AG08395 (cell line): Measurements from ENCODE around the gene CHST9.
"Not testable (repeated sequence)": the region's sequence is repeated elsewhere in the genome, so short reads cannot be mapped to it uniquely, and the experiment has no call there.

Experiments
- DNase-seq: peaks from one replicate; pipeline ENCODE4 v3.0.0; 2012; ENCODE audit warnings: mixed read lengths, low spot score

The CHST9 gene

DNA sequence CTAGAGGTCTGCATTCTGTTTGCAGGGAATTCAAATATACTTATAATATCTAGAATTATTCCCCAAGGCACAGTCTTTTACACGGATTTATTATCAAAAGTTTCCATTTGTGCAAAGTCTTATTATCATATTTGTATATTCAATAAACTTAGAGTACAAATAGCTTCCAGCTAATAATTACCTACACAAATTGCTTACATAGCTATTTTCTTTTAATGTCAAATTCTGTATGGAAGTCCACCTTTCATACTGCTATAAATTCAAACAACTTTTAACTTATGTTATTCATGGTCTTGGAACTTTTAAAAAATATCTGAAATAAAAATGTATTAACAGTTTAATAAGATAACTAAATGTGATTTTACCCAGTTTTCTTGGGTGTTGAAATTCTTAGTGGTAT is 13.1 kb downstream of the CHST9 start:
- DNase-seq, result no peak

DNA sequence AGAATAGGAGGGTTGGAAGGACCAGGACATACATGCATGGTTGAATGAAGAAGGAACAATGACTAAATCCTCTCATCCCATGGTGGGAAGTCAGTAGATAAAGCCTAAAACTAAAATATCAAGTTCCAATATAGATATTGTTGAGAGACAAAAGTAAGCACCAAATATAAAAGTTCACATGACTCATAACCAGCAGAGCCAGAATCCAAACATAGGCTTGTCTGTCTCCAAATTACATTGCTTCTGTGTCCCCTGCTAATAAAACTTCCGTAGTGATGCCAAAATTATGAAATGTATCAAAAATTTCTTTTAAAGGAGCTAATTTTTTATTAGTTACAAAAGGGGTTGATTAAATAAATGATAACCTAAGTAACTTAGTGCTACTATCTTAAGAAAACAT is 19.7 kb downstream of the CHST9 start:
- no peak for DNase-seq

DNA sequence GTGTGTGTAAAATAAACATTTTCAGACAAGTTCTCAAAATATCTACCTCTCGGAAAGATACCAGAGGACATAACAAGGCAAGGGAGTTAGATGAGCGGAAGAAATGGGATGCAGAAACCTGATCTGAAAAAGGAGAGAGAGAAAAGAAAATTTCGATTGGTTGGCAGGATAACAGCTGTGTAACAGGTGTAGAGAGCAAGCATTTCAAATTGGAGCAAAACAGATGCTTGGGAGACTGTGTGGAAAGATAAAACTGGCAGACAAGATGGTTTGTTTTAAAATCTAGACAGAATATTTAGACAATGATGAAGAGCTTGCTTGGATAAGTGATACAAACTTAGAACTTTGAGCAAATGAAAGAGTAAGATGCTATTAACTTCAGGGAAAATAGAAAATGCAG is 20.2 kb downstream of the CHST9 start:
- no peak for DNase-seq

DNA sequence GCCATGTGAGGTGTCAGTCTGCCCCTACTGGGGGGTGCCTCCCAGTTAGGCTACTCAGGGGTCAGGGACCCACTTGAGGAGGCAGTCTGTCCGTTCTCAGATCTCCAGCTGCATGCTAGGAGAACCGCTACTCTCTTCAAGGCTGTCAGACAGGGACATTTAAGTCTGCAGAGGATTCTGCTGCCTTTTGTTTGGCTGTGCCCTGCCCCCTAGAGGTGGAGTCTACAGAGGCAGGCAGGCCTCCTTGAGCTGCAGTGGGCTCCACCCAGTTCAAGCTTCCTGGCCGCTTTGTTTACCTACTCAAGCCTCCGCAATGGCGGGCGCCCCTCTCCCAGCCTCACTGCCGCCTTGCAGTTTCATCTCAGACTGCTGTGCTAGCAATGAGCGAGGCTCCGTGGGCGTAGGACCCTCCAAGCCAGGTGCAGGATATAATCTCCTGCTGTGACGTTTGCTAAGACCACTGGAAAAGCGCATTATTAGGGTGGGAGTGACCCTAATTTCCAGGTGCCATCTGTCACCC is 21.9 kb downstream of the CHST9 start:
- DNase-seq, result not testable (repeated sequence)

DNA sequence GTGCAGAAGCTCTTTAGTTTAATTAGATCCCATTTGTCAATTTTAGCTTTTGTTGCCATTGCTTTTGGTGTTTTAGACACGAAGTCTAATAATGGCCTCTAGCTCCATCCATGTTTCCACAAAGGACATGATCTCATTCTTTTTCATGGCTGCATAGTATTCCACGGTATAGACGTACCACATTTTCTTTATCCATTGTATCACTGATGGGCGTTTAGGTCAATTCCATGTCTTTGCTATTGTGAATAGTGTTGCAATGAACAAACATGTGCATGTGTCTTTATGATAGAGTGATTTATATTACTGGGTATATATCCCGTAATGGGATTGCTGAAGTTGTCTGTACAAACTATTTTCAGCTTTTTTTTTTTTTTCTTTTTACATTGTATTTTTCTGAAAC is 35.9 kb downstream of the CHST9 start:
- DNase-seq, result not testable (repeated sequence)

DNA sequence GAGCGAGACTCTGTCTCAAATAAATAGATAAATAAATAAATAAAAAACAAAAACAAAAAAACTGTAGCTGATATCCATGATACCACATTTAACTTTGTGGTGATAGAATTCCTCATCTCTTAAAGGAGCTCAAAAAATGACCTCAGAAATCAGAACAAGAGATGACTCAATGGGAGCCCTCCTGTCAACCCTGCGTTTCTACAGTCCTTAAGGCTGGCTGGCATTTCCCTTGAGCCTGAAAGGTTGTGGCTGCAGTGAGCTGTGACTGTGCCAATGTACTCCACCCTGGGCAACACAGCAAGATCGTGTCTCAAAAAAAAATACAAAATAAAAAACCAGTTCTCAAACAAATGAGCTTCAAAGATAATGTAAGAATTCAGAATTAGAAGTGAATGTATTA is 40.4 kb downstream of the CHST9 start:
- DNase-seq, result no peak

DNA sequence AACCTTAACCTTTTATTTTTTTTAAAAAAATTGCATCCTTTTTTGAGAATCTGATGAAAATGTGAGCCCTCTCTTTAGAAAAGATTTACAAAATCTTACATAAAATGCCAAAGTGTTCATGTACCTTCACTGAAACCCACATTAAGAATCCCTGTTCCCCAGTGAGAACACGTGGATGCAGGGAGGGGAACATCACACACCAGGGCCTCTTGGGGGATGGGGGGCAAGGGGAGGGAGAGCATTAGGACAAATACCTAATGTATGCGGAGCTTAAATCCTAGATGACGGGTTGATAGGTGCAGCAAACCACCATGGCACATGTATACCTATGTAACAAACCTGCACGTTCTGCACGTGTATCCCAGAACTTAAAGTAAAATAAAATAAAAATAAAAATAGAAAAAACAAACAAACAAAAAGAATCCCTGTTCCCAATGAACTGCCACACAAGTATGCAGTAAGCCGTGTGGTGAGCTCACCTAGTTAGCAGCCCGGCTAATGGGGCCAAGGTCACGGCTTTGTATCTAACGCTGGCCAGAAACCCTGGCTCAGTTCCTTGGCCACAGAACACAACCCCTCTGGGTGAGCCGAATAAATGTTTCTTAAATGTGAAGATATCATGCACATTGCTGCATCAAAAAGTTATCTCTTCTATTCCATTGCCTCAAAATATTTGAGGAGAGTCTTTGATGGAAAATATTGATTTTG is 41.4 kb downstream of the CHST9 start:
- DNase-seq, result no peak

DNA sequence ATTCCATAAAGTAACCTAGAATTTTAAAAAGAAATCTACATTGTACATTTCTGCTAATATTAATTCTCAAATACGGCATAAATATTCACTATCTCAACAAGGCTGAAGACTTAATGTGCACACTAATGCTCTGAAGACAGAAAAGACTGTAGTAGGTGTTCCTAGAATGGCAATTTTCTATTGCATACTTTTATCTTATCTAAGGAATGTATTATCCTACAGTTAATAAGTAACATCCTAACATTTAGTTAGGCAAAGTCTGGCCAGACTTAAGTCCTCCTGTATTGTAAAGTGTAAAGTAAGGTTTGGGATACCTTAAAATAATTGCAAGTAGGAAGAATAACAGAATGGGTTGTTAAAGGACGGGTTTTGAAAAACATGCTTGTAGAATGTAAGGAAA is 42.2 kb downstream of the CHST9 start:
- DNase-seq, result no peak

DNA sequence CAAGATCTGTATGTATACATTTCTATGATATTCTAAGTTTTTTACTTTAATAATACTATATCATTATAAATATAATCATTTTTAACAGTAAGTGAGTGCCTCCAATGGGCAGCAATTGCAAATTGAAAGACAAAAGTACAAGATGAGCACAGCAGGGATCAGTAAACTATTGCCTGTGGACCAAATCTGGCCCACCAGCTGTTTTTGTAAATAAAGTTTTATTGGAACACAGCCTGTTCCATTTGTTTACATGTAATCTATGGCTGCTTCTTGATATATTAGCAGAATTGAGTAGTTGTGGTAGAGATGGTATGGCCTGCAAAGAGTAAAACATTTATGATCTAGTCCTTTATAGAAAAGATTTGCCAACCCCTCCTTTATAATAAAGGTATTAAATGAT is 43.2 kb downstream of the CHST9 start:
- DNase-seq, result no peak

DNA sequence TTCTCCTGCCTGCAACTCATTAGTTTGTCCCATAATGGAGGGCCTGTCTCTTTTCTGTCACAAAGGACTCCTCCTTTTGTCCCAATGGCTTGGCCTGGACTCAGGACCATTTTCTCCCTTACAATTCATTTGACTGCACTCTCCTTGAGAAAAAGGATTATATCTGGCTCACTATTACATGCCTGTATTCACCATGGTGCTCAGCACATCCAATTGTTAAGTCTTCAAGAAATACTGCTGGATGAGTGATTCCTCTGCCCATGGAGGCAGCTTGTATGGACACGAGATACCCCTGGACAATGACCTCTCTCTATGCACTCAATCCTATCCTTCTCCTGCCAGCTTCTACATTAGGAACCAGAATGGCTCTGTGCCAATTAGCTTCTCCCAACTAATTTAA is 47.0 kb downstream of the CHST9 start:
- DNase-seq, result no peak

DNA sequence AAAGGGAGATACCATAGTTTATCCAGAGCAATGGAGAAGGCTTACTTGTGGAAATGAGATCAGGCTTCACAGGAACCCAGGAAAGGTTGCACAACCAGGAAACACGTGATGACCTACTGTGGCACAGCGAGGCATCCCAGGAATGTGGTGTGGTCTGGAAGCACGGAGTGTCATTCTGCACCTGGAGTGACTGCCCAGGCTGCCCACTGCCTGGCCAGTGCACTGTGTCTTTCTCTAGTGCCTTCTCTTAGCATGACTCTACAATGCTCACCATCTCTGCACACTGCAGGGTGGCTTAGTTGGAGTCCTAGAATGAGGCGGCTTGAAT is 48.9 kb downstream of the CHST9 start:
- no peak for DNase-seq

DNA sequence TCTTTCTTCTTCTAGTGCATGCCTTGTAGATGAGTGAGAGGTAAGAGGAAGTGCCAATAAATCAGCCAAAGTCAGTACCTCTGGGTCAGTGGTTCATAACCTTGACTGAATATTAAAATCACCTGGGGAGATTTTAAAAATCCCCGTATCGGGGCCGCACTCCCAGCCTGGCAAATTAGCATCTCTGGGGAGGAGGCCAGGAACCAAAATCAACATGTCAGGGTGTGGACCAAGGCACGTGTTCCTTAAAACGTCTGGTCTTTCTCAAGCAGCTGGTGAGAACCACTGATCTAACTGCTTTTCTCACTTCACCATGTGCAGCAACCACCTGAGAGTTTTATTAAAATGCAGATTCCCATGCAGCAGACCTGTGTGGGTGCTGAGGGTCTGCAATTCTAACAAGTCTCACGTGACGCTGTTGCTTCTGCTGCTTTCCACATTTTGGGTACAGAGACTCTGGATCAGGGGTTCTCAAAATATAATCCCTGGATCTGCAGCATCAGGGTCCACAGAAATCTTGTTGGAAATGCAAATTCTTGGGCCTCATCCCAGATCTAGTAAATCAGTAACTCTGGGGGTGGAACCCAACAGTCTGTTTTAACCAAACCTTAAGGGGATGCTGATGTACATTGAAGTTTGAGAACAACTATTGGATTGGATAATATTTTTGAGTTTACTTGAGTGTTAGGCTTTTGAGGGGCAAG is 49.5 kb downstream of the CHST9 start:
- DNase-seq, result no peak

DNA sequence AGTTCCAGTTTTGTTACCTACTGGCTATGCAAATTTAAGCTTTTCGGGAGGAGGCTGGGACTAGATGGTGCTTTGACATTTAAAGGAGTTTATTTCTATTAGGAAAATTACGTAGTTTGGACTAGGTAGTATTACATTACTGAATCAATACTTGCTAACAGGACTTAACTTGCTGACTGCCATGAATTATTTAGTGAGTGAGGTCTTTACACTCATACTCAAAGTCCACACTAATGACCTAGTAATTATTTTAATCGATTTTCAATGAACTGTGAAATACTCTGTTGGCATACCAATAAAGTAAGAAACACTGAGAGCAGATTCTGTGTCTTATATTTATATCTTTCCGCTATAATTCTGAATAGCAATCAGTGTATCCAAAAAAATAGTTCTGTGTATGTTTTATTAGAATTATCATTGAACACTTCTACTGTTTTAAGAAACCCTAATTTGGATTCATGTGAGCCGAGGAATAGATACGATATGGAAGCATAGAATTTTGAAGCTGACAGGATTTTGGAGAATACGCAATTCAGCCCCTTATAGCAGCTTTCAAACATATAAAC is 55.0 kb downstream of the CHST9 start:
- no peak for DNase-seq

DNA sequence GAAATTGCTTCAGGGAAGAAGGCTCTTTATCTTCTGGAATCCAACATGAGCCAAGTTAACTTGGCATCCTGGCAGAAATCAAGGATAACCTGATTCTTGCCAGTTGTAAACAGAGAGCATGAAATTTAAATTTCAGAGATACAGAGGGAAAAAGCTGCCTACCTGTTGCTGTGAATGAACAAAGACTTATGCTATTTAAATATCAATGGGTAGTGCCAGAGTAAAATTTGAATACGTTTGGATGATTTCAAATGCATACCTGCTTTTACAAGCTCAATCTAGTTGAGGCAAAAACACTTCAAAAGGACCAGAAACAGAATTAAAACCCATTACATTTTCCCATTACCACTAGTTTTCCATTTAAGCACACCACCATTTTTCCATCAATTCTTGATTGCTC is 60.9 kb downstream of the CHST9 start:
- DNase-seq, result no peak

DNA sequence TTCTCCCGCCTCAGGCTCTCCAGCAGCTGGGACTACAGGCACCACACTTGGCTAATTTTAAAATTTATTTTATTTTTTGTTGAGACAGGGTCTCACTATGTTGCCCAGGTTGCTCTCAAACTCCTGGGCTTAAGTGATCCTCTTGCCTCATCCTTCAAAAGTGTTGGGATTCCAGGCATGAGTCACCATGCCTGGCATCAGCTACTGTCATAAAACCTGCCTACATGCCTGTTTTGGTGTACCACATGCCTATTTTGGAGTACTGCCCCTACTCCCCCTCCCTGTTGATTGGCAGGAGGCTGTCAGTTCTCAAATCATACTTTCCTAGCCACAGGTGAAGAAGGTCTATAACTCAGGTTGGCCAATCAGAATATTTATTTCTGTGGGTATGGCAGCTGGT is 64.0 kb downstream of the CHST9 start:
- DNase-seq, result no peak

DNA sequence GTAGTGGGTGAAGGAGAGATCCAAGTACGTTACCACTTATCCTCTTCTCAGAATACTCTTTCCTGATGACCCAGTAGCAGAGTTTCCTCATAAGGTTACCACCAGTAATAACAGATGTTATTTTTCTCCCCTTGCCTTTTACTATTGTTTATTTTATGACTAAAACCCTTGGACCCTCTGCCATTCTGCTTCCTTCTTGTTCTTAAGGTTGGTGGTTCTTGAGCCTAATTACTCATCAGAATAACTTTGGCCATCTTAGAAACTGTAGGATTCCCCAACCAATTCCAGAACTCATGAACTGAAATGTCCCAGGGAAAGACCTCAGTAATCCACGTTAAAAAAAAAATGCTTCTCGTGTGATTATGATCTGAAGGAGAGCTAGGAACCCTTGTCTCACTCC is 64.9 kb downstream of the CHST9 start:
- no peak for DNase-seq

DNA sequence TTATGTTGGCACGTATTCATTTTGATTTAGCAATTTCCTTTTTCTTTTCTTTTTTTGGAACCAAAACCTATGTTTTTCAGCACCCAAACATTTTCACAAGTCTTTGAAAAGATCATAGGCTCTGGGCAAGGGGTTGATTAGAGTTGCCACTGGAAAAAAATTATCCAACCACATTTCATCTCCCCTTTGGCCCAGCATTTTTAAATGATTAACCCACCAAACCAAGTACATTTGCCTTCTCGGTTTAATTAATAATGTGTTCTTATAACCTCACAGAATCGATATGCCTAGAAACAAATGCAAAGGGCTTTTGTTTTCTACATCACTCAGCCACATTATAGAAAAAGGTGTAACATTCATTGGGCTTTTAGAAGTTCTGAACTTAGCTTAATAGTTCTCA is 66.1 kb downstream of the CHST9 start:
- DNase-seq, result no peak

DNA sequence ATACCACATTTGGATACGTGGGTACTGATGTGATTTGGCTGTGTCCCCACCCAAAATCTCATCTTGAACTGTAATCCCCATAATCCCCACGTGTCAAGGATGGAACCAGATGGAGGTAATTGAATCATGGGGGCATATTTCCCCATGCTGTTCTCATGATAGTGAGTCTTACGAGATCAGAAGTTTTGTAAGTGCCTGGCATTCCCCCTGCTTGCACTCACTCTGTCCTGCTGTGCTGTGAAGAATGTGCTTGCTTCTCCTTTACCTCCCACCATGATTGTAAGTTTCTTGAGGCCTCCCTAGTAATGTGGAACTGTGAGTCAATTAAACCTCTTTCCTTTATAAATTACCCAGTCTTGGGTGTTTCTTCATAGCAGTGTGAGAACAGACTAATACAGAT is 70.3 kb downstream of the CHST9 start:
- no peak for DNase-seq

DNA sequence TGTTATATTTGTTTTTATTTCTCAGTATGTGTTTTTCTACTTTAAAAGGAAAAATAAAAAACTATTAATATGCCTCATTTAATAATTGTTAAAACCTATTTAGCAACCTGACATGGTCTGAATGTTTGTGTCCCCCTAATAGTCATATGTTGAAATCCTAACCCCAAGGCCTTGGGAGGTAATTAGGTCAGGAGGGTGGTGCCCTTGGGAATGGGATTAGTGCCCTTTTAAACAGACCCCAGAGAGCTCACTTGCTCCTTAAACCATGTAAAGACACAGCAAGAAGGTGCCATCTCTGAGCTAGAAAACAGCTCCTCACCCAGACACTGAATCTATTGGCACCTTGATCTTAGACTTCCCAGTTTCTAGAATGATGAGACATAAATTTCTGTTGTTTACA is 71.8 kb downstream of the CHST9 start:
- no peak for DNase-seq

DNA sequence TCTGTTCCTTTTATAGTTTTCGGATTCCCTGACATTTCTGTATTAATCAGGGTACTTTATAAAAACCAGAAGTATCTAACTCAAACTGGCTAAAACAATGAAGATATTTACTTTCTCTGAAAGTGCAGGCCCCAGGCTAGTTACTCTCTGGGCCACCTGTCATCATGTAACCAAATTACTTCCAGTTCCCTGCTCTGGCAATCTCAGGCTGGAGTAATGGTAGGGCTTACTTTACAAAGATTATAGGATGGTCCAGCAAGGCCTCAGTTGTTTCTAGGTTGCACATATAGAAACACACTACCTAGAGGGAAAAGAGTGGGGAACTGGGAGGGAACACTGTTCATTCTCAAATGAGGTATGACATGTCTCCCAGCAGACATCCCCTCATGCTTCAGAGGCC is 74.8 kb downstream of the CHST9 start:
- no peak for DNase-seq

DNA sequence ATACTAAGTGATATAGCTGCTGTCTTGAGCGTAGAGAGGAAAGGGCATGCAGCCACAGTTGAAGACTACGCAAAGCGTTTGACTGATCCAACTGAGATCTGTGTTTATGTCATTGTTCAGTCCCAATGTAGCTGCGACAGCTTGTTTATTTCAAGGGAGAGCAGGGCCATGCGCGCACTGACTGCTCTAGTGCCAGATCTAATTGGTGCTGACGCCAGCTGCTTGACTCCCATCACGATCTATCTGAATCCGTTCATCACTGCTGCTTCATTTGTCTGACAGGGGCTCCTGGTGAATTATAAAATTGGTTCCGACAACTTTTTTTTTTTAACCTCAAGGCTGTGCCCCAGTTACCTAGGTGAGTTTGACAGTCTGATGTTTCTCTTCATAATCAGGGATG is 75.7 kb downstream of the CHST9 start:
- no peak for DNase-seq

DNA sequence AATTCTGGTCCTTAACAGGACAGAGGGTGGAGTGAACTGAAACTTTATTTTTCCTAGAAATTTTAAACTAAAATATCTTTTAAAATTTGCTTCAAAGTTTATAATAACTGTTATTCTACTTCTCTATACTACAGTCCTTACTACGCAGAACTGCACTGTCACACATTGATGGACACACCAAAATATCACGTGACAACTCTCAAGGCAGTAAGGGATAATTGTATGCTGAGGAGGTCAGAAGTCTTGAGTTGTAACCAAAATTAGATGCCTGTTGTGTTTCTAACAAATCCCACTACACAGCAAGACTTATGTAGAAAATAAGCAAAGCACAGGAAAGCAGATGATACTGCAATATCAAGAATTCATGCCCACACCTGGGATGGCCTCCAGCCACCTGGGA is 76.3 kb downstream of the CHST9 start:
- no peak for DNase-seq

DNA sequence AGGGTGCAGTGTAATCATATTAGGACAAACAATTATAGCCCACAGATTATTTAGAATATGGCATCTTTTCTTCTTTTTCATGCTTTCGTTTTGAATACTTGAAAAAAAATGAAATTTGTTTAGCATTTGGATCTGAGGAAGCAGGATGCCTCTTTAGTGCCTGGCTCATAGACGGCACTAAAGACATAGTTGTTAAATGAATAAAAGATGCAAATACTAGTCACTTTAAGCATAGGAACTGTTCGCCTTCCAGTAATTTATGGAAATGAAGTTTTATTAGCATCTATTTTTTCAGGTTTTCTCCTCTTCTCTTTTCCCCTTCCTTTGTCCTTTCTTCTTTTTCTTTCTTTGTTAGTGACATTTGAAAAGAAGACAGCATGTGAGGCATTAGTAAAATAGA is 80.4 kb downstream of the CHST9 start:
- DNase-seq, result no peak

DNA sequence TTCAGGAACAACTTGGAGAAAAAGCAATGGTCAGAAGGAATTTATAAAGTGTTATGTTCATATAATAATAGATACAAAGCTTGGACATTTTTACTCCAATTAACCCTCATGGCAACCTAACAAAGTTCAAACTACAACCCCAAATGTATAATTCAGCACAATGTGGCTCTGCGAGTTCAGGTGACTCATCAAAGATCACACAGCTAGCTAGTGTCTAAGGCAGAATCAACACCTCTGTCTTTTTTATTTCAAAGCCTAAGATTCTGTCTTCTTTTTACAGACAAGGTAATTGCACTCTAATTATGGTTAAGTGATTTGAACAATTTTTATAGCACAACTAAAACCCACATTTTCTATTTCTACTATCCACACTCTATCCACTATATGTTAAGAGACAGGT is 90.5 kb downstream of the CHST9 start:
- DNase-seq, result no peak
